ENCODE results near the gene FBF1.
"Not testable (repeated sequence)": the region's sequence is repeated elsewhere in the genome, so short reads cannot be mapped to it uniquely, and the experiment has no call there.

DNA sequence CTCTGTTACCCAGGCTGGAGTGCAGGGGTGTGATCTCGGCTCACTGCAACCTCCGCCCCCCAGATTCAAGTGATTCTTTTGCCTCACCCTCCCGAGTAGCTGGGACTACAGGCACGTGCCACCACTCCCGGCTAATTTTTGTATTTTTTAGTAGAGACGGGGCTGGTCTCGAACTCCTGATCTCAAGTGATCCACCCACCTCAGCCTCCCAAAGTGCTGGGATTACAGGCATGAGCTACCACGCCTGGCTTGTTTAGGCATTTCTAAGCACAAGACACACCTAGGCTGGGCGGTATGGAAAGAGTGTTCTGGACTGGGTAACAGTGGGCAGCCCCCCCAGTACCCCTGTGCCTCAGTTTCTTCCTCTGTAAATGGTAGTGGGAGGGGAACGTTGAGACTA is 70.6 kb downstream of the FBF1 start:
- TF ChIP-seq POLR2A, EP300 (IDR thresholded peaks at IDR 0.05): not testable (repeated sequence)
- TF ChIP-seq, protein P1, sequence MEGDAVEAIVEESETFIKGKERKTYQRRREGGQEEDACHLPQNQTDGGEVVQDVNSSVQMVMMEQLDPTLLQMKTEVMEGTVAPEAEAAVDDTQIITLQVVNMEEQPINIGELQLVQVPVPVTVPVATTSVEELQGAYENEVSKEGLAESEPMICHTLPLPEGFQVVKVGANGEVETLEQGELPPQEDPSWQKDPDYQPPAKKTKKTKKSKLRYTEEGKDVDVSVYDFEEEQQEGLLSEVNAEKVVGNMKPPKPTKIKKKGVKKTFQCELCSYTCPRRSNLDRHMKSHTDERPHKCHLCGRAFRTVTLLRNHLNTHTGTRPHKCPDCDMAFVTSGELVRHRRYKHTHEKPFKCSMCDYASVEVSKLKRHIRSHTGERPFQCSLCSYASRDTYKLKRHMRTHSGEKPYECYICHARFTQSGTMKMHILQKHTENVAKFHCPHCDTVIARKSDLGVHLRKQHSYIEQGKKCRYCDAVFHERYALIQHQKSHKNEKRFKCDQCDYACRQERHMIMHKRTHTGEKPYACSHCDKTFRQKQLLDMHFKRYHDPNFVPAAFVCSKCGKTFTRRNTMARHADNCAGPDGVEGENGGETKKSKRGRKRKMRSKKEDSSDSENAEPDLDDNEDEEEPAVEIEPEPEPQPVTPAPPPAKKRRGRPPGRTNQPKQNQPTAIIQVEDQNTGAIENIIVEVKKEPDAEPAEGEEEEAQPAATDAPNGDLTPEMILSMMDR (IDR thresholded peaks at IDR 0.05): not testable (repeated sequence)
